K562 (cell line): ENCODE results near the gene PFKFB2. TPM values are rescaled to one million over a fixed set of nuclear protein-coding genes. Genes with fewer than 3 reads are reported as not detected.

Experiments used
- E2F8 ChIP-seq: fragments of 450-650 bp; IDR thresholded peaks from 2 replicates; pipeline ENCODE4 v1.7.1; 2018; ENCODE audit warnings: mild to moderate bottlenecking, low read depth; ENCODE audit not compliant: partially characterized antibody
- EP400 ChIP-seq: fragments of 450-650 bp; IDR thresholded peaks from 2 replicates; pipeline ENCODE4 v1.6.1; 2017; ENCODE audit warnings: antibody characterized with exemption, mild to moderate bottlenecking, moderate library complexity
- HCFC1 ChIP-seq: IDR thresholded peaks from 2 replicates; pipeline ENCODE4 v1.6.1; 2012; ENCODE audit warnings: low read depth, low read length, improper control_type of control experiment
- HEY1 ChIP-seq: fragments of 250-450 bp; sonication (Bioruptor Pico); IDR thresholded peaks from 2 replicates; pipeline ENCODE4 v1.5.0; 2020; ENCODE audit warnings: mild to moderate bottlenecking, moderate library complexity, borderline replicate concordance
- LCOR ChIP-seq: sonication (generic); formaldehyde crosslinking; IDR thresholded peaks from 2 replicates; pipeline ENCODE4 v1.8.0; 2022; ENCODE audit warnings: mild to moderate bottlenecking, missing genetic modification reagents
- NFYB ChIP-seq: IDR thresholded peaks from 2 replicates; pipeline ENCODE4 v1.6.1; 2011; ENCODE audit warnings: mild to moderate bottlenecking, moderate library complexity; ENCODE audit not compliant: insufficient read length; ENCODE audit errors: extremely low read depth
- NONO ChIP-seq, 2 experiments: fragments of 200-400 bp in 1 of 2; fragments of 450-650 bp in 1 of 2; formaldehyde crosslinking in 1 of 2; IDR thresholded peaks; 2 replicates each; pipeline ENCODE4 v1.6.1; 2017; ENCODE audit warnings: low read depth in 2 of 2, mild to moderate bottlenecking in 2 of 2, moderate library complexity in 2 of 2, low read length in 1 of 2
- POLR2G ChIP-seq: fragments of 200-400 bp; formaldehyde crosslinking; IDR thresholded peaks from 2 replicates; pipeline ENCODE4 v1.6.1; 2017; ENCODE audit warnings: low read depth, mild to moderate bottlenecking, antibody characterized with exemption, low read length, moderate library complexity
- POLR2H ChIP-seq: IDR thresholded peaks from 2 replicates; pipeline ENCODE4 v1.6.1; 2016; ENCODE audit warnings: missing genetic modification characterization, low read depth, mild to moderate bottlenecking, control low read depth, missing compliant biosample characterization, moderate library complexity
- PRDM10 ChIP-seq: fragments of 450-650 bp; IDR thresholded peaks from 2 replicates; pipeline ENCODE4 v1.6.1; 2018; ENCODE audit not compliant: partially characterized antibody
- SIN3A ChIP-seq, 2 experiments: fragments of 150-350 bp in 1 of 2; IDR thresholded peaks; 2 replicates each; pipeline ENCODE4 v1.6.1; 2011 to 2016; ENCODE audit warnings: borderline replicate concordance in 2 of 2, low read depth in 2 of 2, low read length in 2 of 2, mild to moderate bottlenecking in 2 of 2, moderate library complexity in 2 of 2; ENCODE audit not compliant: control insufficient read depth in 1 of 2
- SRSF9 ChIP-seq: fragments of 200-400 bp; formaldehyde crosslinking; IDR thresholded peaks from 2 replicates; pipeline ENCODE4 v1.6.1; 2017; ENCODE audit warnings: low read depth, low read length, borderline replicate concordance
- TCFL5 ChIP-seq: fragments of 250-450 bp; sonication (Bioruptor Pico); conservative IDR thresholded peaks from 2 replicates; pipeline ENCODE4 v1.6.1; 2021; ENCODE audit warnings: mild to moderate bottlenecking, moderate library complexity, matching md5 sums
- ZBTB33 ChIP-seq: sonication (generic); formaldehyde crosslinking; IDR thresholded peaks from 2 replicates; pipeline ENCODE4 v1.8.1; 2023; ENCODE audit warnings: mild to moderate bottlenecking, missing genetic modification reagents
- ZNF263 ChIP-seq: sonication (generic); formaldehyde crosslinking; IDR thresholded peaks from 2 replicates; pipeline ENCODE4 v1.8.0; 2022; ENCODE audit warnings: mild to moderate bottlenecking, missing genetic modification reagents, borderline replicate concordance
- ZNF347 ChIP-seq: fragments of 450-650 bp; formaldehyde crosslinking; IDR thresholded peaks from 2 replicates; pipeline ENCODE4 v1.4.0; 2020; ENCODE audit warnings: low read depth, mild to moderate bottlenecking, moderate library complexity
- polyA plus RNA-seq, 8 experiments: library from polyadenylated mRNA; depleted of rRNA in 4 of 8; stranded (reverse) in 5 of 8; unstranded in 3 of 8; fragments of >200 nt; fragmentation: Nextera tagmentation in 2 of 8; fragmentation: Illumina TruSeq in 1 of 8; extraction: Ambion mirVana in 2 of 8; extraction: Trizol in 1 of 8; gene quantifications; 2 replicates each; pipeline versions ENCODE4 v1.2.1 to v1.2.3, GENCODE V29; 2011 to 2014; ENCODE audit warnings: inconsistent platforms in 1 of 8, missing spikeins in 1 of 8
- total RNA-seq, 7 experiments: library from RNA; depleted of rRNA in 6 of 7; stranded (reverse); fragments of >200 nt in 6 of 7; fragmentation: Illumina TruSeq in 2 of 7; extraction: Trizol in 2 of 7; gene quantifications; 2 replicates each; pipeline versions ENCODE4 v1.2.1 to v1.2.3, GENCODE V29; 2011 to 2021; ENCODE audit warnings: low replicate concordance in 1 of 7

Gene PFKFB2
- total and polyA plus RNA-seq, 9 of the 15 experiments (the other 6 are each of a cell fraction or from before 2014, with no cell fraction given), result 6.9 to 26.0 (median 16.4) TPM

GRCh38 chr1:207050480-207051190 lies 2.4 kb upstream of the PFKFB2 start (continued):
- TF ChIP-seq E2F8 (no peak), HCFC1 (peak; percentile 46), POLR2G (peak; percentile 98), ZBTB33 (CRISPR knock-in tag) (peak; percentile 56; the same call in 1 of the 2 replicates), ZNF263 (CRISPR knock-in tag) (0 out of 2 replicates have a peak, but pooled peaks have one; percentile 28), EP400 (peak; percentile 85), TCFL5 (no peak), NFYB (no peak), SIN3A (IDR thresholded peaks at IDR 0.05; ENCODE audit: borderline replicate concordance in 2 of 2, control insufficient read depth in 1 of 2, low read depth in 2 of 2, low read length in 2 of 2) (peak in 1 of 2 experiments; percentile 81; a peak in 1 of 4 replicates), HEY1 (CRISPR knock-in tag) (no peak), LCOR (CRISPR knock-in tag) (peak; percentile 8; the same call in 1 of the 2 replicates), PRDM10 (peak; percentile 54), POLR2H (tag) (peak; percentile 42; the same call in 1 of the 2 replicates), SRSF9 (no peak), NONO (IDR thresholded peaks at IDR 0.05; ENCODE audit: low read depth in 2 of 2, low read length in 1 of 2) (peak in 1 of 2 experiments; percentile 50; a peak in 1 of 4 replicates), ZNF347 (CRISPR knock-in tag) (no peak)
